GM23248 (cell line): ENCODE results near the gene ATP5F1E. TPM values are rescaled to one million over a fixed set of nuclear protein-coding genes. Genes with fewer than 3 reads are reported as not detected.

Source experiments
- DNase-seq: peaks from one replicate; pipeline ENCODE4 v3.0.0-alpha.2; 2015
- H2AFZ ChIP-seq: fragments of 200-600 bp; sonication (generic); 2 replicates; pipeline ENCODE4 v1.6.1; 2016; ENCODE audit warnings: antibody characterized with exemption
- H3F3A ChIP-seq: fragments of 200-600 bp; sonication (generic); 2 replicates; pipeline ENCODE4 v1.6.1; 2016; ENCODE audit warnings: mild to moderate bottlenecking, antibody characterized with exemption, mixed run types; ENCODE audit not compliant: insufficient read depth
- H3K27ac ChIP-seq: fragments of 200-600 bp; sonication (generic); 2 replicates; pipeline ENCODE4 v1.5.1; 2016; ENCODE audit warnings: mild to moderate bottlenecking
- H3K27me3 ChIP-seq: fragments of 200-600 bp; sonication (generic); replicated peaks from 2 replicates; pipeline ENCODE4 v1.6.1; 2016; ENCODE audit warnings: mild to moderate bottlenecking; ENCODE audit not compliant: insufficient read depth
- H3K36me3 ChIP-seq: fragments of 200-600 bp; sonication (generic); 2 replicates; pipeline ENCODE4 v1.6.1; 2016; ENCODE audit warnings: low read depth, mild to moderate bottlenecking
- H3K4me1 ChIP-seq: fragments of 200-600 bp; sonication (generic); 2 replicates; pipeline ENCODE4 v1.6.1; 2016; ENCODE audit warnings: mild to moderate bottlenecking; ENCODE audit not compliant: insufficient read depth
- H3K4me2 ChIP-seq: fragments of 200-600 bp; sonication (generic); one replicate; pipeline ENCODE4 v1.6.1; 2016; ENCODE audit warnings: mild to moderate bottlenecking; ENCODE audit not compliant: unreplicated experiment
- H3K4me3 ChIP-seq: fragments of 200-600 bp; sonication (generic); 2 replicates; pipeline ENCODE4 v1.5.1; 2016; ENCODE audit warnings: mild to moderate bottlenecking
- H3K79me2 ChIP-seq: fragments of 200-600 bp; sonication (generic); 2 replicates; pipeline ENCODE4 v1.6.1; 2016; ENCODE audit warnings: mild to moderate bottlenecking; ENCODE audit not compliant: insufficient read depth
- H3K9ac ChIP-seq: fragments of 200-600 bp; sonication (generic); 2 replicates; pipeline ENCODE4 v1.6.1; 2016; ENCODE audit warnings: mild to moderate bottlenecking
- H3K9me2 ChIP-seq: fragments of 200-600 bp; sonication (generic); 2 replicates; pipeline ENCODE4 v1.6.1; 2016; ENCODE audit warnings: mixed run types, mild to moderate bottlenecking, moderate library complexity; ENCODE audit not compliant: insufficient read depth
- H3K9me3 ChIP-seq: fragments of 200-600 bp; sonication (generic); one replicate; pipeline ENCODE4 v1.6.1; 2017; ENCODE audit warnings: low read depth
- H4K20me1 ChIP-seq: fragments of 200-600 bp; sonication (generic); 2 replicates; pipeline ENCODE4 v1.6.0; 2016; ENCODE audit not compliant: insufficient read depth
- EZH2 ChIP-seq: fragments of 200-600 bp; sonication (generic); IDR thresholded peaks from 2 replicates; pipeline ENCODE4 v1.6.1; 2018; ENCODE audit warnings: antibody characterized with exemption, mild to moderate bottlenecking; ENCODE audit not compliant: insufficient read depth, poor library complexity, severe bottlenecking
- EZH2phosphoT487 ChIP-seq: fragments of 200-600 bp; sonication (generic); IDR thresholded peaks from 2 replicates; pipeline ENCODE4 v1.6.1; 2018; ENCODE audit warnings: antibody characterized with exemption, moderate library complexity, mild to moderate bottlenecking, low read depth; ENCODE audit not compliant: insufficient read depth
- WGBS, 2 experiments: methylation state at CpG; one replicate each; pipeline ENCODE4 v1.1.6; 2015 to 2017; ENCODE audit warnings: low lambda C conversion rate in 2 of 2, low coverage in 1 of 2; ENCODE audit errors: missing lambda C conversion rate in 2 of 2; 5-methylcytosine and 5-hydroxymethylcytosine counted together
- in situ Hi-C: fragments of 300-500 bp; cut with MboI; formaldehyde crosslinking; loops from 2 replicates; pipeline ENCODE4 v1.15.0; 2020
- polyA plus RNA-seq: library from polyadenylated mRNA; unstranded; fragments of >200 nt; fragmentation: Nextera tagmentation; extraction: Ambion mirVana; gene quantifications from 2 replicates; pipeline ENCODE4 v1.2.1, GENCODE V29; 2016
- total RNA-seq: library from RNA; depleted of rRNA; stranded (reverse); fragments of >200 nt; shearing (Covaris generic); gene quantifications from 2 replicates; pipeline ENCODE4 v1.2.3, GENCODE V29; 2014; rRNA removed

The ATP5F1E gene
- total RNA-seq (20.0 and 21.1 TPM in 2 replicates), polyA plus RNA-seq (236 and 245 TPM in 2 replicates)

DNA sequence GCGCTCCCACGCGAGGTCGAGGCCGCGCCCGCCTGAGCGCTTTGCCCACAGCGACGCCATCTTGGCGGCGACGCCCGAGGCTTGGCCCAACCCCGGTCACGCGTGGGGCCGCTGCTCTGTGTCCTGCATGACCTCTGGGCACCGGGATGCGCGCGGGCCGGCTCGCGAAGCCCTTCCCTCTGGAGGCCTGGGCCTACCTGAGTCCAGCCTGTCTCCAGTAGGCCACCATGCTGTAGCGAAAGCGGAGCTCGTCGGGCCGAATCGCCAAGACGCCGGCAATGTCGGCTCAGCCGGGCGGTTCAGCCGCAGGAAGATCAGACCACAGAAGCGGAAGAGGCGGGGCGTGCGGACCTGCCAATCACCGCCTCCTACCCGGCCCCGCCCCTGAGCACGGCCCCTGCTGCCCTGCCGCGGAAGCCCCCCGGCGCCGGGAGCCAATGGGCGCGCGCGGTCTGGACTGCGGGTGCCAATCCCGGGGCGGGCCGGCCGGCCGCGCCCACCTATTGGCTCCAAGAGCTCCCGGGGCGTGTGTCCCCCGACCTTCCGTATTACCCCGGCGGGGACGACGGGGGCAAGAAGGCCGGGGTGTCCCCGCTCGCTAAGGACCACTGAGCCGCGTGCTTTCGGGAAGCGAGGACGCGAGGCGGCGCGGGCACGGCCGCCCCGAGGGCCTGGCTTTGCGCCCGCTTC is at the start of gene ATP5F1E:
TSS of gene ATP5F1E (minus strand) at position 313 of the 690 bp plus-strand sequence. CDS start at position 229, 84 bp downstream.
- peaks cover 10% of the 10 kb centered on the region; the same call in 1 of the 2 replicates for H4K20me1 ChIP-seq
- peaks cover 45% of the 10 kb centered on the region for H3K36me3 ChIP-seq
- peak; percentile 98 for DNase-seq
- in situ Hi-C loops, result no loop called here
- H3F3A ChIP-seq, result peaks cover 57% of the 10 kb centered on the region
- peak within 1 kb of the TSS; percentile 79 for H3K4me3 ChIP-seq
- H3K27ac ChIP-seq, result peak within 1 kb of the TSS; percentile 65
- TF ChIP-seq EZH2 (no peak), EZH2phosphoT487 (no peak)
- 0 to 1% methylated on average over 64 to 69 of the region's 86 CpGs for WGBS, 2 experiments
- H3K9me3 ChIP-seq, result no peaks in the 10 kb centered on the region
- H3K4me1 ChIP-seq, result peaks cover 46% of the 10 kb centered on the region
- no peaks in the 10 kb centered on the region for H3K27me3 ChIP-seq
- peak within 1 kb of the TSS; percentile 75 for H2AFZ ChIP-seq
- H3K79me2 ChIP-seq, result peaks cover 81% of the 10 kb centered on the region
- H3K9ac ChIP-seq, result peak within 1 kb of the TSS; percentile 84
- peak within 1 kb of the TSS; percentile 84 for H3K4me2 ChIP-seq
- no peaks in the 10 kb centered on the region for H3K9me2 ChIP-seq

DNA sequence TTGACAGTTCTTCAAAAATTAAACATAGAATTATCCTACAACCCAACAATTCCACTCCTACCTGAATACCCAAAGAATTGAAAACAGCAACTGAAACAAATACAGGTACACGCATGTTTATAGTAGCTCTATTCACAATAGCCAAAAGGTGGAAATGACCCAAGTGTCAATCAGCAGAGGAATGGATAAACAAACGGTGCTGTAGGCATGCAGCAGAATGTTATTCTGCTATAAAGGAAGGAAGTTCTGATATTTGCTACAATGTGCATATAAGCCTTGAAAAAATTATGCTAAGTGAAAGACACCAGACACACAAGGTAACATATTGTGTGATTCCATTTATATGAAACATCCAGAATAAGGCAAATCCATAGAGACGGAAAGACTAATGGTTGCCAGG is 48.9 kb upstream of the ATP5F1E start:
- H3K79me2 ChIP-seq, result no peaks in the 10 kb centered on the region

DNA sequence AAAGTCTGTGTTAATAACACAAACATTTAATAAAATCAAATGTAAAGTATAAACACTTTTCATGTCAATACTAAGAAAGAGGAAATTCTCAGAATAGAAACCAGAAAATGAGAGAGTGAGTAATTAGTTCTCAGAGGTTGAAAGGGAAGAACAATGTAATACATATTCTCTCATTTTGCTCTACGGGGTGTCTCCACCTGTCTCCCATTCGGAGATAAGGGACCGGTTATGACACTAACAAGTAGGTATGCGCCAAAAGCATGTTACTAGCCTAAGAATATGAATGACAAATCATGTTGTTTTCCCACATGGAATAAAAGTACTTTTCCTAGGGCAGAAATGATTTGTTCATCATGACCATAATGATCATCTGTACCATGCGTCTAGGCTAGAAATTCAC is 46.1 kb upstream of the ATP5F1E start:
- in situ Hi-C loops, result no loop called here
- no peak overlapping the region for H3K4me3 ChIP-seq
- H3K27ac ChIP-seq, result no peak overlapping the region
- H4K20me1 ChIP-seq, result no peaks in the 10 kb centered on the region
- no peak for DNase-seq
- no peaks in the 10 kb centered on the region for H3K9me3 ChIP-seq
- H3K4me1 ChIP-seq, result peaks cover 12% of the 10 kb centered on the region
- no peak for TF ChIP-seq EZH2phosphoT487
- no peak for TF ChIP-seq EZH2
- WGBS, 2 experiments, result 61 to 71% methylated on average over 5 of the region's 5 CpGs
- H3K27me3 ChIP-seq, result peaks cover 17% of the 10 kb centered on the region
- peaks cover 11% of the 10 kb centered on the region; the same call in 1 of the 2 replicates for H3F3A ChIP-seq
- H2AFZ ChIP-seq, result no peak overlapping the region
- H3K36me3 ChIP-seq, result no peaks in the 10 kb centered on the region
- H3K79me2 ChIP-seq, result no peaks in the 10 kb centered on the region
- no peak overlapping the region for H3K9ac ChIP-seq
- H3K9me2 ChIP-seq, result no peaks in the 10 kb centered on the region
- H3K4me2 ChIP-seq, result no peak overlapping the region

More for the DNA sequence above, 48.9 kb upstream of the ATP5F1E start:
- no peak overlapping the region for H3K4me3 ChIP-seq
- no peaks in the 10 kb centered on the region for H3K9me3 ChIP-seq
- no peaks in the 10 kb centered on the region for H4K20me1 ChIP-seq
- H3K27ac ChIP-seq, result no peak overlapping the region
- H3K27me3 ChIP-seq, result peaks cover 9% of the 10 kb centered on the region
- DNase-seq, result no peak
- peaks cover 13% of the 10 kb centered on the region; the same call in 1 of the 2 replicates for H3F3A ChIP-seq
- no peak overlapping the region for H2AFZ ChIP-seq
- TF ChIP-seq EZH2phosphoT487, result no peak
- TF ChIP-seq EZH2, result no peak
- no peaks in the 10 kb centered on the region for H3K36me3 ChIP-seq
- in situ Hi-C loops, result no loop called here
- no peak overlapping the region for H3K9ac ChIP-seq
- peaks cover 12% of the 10 kb centered on the region for H3K4me1 ChIP-seq
- WGBS, 2 experiments, result 79 to 82% methylated on average over 3 of the region's 3 CpGs
- no peaks in the 10 kb centered on the region for H3K9me2 ChIP-seq
- H3K4me2 ChIP-seq, result no peak overlapping the region

DNA sequence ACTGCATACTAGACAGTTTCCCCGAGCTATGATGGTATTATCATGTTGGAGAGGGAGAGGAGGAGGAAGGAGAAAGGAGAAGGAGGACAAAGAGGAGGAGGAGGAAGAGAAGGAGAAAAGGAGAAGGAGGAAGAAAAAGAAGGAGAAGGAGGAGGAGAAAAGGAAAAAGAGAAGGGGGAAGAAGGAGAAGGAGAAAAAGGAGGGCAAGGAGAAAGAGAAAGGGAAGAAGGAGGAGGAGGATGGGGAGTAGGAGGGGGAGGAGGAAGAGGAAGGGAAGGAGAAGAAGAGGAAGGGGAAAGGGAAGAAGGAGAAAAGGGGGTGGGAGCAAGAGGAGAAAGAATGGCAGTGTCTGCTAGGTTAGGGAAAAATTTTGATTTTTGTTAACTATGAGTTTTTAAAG is 45.6 kb upstream of the ATP5F1E start:
- H3K4me3 ChIP-seq, result no peak overlapping the region
- 13 to 26% methylated on average over 1 of the region's 1 CpG for WGBS, 2 experiments
- no peaks in the 10 kb centered on the region for H3K9me2 ChIP-seq
- H3F3A ChIP-seq, result peaks cover 6% of the 10 kb centered on the region; the same call in 1 of the 2 replicates
- H3K79me2 ChIP-seq, result no peaks in the 10 kb centered on the region
- in situ Hi-C loops, result no loop called here
- no peak for DNase-seq
- H4K20me1 ChIP-seq, result no peaks in the 10 kb centered on the region
- H3K27ac ChIP-seq, result no peak overlapping the region
- TF ChIP-seq EZH2 (no peak), EZH2phosphoT487 (no peak)
- H3K27me3 ChIP-seq, result peaks cover 20% of the 10 kb centered on the region
- H3K9me3 ChIP-seq, result no peaks in the 10 kb centered on the region
- no peak overlapping the region for H3K4me2 ChIP-seq
- no peak overlapping the region for H2AFZ ChIP-seq
- H3K36me3 ChIP-seq, result no peaks in the 10 kb centered on the region
- no peak overlapping the region for H3K9ac ChIP-seq
- peaks cover 7% of the 10 kb centered on the region for H3K4me1 ChIP-seq
